ENCODE measurements around the gene C19orf85.
"Not testable (repeated sequence)": the region's sequence is repeated elsewhere in the genome, so short reads cannot be mapped to it uniquely, and the experiment has no call there.

The C19orf85 gene

DNA sequence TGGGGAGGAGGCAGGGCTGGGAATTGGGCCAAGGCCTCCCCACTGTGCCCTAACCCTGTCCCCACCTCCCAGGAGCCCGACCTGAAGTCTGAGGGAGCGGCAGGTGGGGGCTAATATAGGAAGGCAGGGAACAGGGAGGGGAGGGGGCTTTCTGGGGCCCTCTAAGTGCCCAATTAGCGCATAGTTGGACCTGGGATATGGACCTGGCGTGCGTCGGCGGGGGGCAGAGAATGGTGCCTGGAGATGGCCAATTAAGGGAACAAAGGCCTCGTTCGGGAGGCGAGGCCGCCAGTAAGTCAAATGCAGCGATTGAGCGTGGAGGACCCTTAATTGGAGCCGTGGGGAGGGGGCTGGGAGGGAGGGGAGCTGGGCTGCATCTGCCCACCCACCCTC is at the start of gene C19orf85:
TSS of gene C19orf85 (minus strand) at position 90 of the 393 bp plus-strand sequence. CDS start 197 bp downstream, outside the sequence.
- no peak for DNase-seq (ENCODE audit: low spot score)

DNA sequence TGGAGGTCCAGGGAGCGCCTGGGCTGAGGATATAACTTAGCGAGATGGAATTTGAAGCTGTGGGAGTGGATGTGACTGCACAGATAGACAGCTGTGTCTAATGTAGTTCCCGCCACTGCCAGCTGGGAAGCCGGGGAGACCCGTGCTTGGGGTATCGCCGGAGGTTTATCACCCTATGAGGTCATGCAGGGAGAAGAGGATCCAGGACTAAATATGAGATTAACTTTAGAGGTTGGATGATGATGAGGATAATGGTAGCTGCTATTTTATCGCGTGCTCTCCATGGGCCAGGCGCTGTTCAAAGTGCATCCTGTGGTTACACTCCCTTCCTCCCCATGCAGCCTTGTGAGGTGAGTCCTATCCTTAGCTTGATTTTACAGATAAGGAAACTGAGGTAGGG is 43.6 kb upstream of the C19orf85 start:
- DNase-seq (ENCODE audit: low spot score), result no peak

DNA sequence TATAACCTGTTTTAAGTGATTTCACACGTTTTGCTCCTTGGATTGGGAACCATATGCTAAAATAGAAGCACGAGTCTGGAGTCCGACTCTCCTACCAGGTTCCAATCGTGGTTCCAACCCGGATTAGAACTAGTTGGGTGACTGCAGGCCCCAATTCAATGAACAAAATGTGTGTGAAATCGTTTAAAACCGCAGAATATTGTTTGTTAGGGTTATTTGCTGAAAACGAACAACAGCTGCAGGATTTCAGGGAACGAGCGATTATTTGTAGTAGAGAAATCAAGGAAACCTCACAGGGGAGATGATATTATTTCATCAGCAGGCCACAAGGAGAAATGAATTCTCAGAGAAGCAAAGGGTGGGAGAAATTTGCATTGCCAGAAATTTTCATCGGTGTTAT is 40.4 kb upstream of the C19orf85 start:
- no peak for DNase-seq (ENCODE audit: low spot score)

DNA sequence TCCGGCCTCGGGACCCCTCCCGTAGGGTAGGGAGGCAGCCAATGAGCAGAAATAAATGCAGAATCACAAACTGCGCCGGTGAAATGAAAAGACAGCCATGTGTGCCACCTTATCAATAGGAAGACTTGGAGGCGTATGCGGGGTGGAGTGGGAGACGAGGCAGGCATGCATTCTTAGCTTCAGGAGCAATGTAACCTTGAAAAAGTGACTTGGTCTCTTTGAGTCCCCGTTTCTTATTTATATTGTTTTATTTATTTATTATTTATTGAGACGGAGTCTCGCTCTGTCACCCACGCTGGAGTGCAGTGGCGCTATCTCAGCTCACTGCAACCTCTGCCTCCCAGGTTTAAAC is 39.7 kb upstream of the C19orf85 start:
- DNase-seq (ENCODE audit: low spot score), result no peak

DNA sequence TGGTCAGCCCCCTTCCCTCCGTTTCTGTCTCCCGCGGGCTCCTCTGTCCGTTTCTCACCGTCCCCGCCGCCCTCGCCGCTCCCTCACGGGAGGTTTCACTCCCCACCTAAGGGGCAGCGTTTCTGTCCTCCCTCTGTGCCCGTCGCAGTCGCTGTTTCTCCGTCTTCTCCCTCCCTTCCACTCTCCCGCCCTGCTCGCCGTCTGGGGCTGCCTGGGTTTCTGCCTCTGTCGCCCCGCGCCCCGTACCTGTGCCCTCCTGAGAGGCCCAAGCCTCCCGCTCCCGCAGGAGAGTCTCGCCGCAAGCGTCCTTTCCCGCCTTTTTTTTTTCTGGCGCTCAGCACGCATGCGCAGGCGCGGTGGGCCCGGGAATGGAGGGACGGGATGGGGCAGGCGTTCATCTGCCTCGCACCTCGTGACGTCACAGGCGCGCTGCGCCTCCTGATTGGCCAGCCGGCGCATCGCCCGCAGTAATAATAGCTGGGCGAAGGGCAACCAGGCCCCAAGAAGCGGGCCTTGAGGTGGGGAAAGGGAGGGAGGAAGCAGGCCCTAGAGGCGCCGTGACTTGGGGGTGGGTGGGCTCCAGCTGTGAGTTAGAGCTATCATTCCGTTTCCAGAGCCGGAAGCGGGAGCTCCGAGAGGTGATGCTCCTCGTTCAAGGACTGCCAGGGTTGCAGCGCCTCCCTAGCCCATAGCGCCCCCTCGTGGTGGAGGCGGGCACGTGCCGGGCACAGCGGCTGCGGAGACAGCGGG is 39.1 kb upstream of the C19orf85 start:
- DNase-seq (ENCODE audit: low spot score), result peak; percentile 91

DNA sequence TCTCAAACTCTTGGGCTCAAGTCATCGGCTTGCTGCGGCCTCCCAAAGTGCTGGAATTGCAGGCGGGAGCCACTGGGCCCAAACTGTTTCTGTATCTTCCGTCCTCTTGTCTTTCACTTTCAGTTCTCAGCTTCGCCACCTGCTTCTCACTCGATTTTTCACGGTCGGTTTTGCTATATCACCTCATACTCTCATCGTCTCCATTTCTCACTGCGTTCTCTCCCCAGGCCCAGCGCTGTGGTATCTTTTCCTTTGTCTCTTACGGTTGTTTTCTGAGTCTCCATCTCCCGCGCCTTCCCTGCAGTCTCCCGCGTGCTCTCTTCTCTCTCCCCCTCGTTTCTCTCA is 38.6 kb upstream of the C19orf85 start:
- DNase-seq (ENCODE audit: low spot score), result no peak

DNA sequence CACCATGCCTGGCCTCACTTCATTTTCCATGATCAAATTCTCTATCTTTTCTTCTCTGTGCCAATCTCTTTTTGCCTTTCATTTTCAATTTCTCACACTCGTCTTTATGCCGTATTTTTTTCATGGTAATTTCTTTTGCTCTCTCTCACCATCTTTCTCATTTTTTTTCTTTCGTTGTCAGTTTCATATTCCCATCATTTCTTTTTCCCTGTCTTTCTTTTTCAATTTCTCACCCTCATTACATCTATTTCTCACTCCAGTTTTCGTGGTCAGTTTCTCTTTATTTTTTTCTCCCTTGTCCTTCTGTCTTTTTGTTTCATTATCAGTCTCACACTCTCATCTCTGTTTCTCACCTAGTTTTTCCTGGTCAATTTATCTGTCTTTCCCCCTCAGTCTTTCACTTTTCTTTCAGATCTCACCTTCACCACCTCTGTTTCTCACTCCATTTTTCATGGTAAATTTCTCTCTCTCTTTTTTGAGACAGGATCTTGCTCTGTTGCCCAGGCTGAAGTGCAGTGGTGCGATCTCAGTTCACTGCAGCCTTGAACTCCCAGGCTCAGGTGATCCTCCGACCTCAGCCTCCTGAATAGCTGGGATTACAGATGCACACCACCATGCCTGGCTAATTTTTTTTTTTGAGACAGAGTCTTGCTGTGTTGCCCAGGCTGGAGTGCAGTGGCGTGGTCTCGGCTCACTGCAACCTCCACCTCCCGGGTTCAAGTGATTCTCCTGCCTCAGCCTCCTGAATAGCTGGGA is 37.8 kb upstream of the C19orf85 start:
- no peak for DNase-seq (ENCODE audit: low spot score)

DNA sequence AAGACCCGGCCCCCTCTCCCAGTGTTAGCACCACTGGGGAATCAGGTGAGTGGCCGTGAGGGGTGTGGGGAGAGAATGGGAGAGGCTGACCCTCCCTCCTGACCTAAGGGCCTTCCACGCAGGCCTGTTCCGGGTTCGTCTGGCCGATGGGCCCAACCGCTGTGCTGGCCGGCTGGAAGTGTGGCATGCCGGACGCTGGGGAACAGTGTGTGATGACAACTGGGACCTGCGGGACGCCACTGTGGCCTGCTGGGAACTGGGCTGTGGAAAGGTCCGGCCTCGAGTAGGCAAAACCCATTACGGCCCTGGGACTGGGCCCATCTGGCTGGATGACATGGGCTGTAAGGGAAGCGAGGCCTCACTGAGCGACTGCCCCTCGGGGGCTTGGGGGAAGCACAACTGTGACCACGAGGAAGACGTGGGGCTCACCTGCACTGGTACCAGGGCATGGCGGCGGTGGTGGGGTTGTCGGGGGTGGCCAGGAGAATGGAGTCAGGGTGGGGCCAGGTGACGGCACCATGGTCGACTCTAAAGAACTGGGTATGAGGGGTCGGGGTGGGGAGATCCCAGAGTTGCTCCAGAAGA is 35.9 kb upstream of the C19orf85 start:
- DNase-seq (ENCODE audit: low spot score), result no peak

DNA sequence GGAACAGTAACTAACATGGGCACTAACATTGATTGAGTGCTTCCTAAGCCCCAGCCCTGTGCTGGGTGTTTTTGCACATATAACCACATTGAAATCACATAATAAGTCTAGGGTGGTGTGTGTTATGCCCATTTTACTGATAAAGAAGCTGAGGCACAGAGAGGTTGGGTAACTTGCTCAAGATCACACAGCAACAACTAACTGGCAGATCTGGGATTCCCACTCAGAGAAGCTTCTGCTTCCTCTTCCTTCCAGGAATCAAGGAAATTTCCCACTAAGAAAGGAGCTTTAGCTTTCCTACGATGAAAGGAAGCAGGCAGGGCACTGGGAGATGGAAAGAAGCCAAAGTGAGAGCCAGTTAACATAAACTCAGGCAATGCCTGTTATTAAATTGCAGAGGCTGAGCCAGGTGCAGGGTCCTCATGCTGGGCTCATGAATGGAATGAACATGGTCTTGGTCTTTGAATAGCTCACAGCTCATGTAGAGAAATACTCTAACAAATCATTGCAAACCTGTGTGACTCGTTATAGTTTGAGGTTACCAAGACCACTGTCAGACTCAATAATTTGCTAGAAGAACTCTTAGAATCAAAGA is 33.8 kb upstream of the C19orf85 start:
- no peak for DNase-seq (ENCODE audit: low spot score)

DNA sequence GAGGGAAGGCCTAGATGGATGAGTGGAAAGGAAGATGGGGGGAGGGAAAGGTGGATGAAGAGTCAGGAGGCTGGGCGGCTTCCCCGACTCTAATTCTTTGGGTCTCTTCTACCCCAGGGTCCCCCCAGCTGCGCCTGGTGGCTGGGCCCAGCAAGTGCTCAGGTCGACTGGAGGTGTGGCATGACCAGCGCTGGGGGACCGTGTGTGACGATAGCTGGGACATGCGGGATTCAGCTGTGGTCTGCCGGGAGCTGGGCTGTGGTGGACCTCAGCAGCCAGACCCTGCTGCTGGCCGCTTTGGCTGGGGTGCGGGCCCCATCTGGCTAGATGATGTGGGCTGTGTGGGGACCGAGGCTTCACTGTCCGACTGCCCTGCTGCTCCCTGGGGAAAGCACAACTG is 33.2 kb upstream of the C19orf85 start:
- no peak for DNase-seq (ENCODE audit: low spot score)

DNA sequence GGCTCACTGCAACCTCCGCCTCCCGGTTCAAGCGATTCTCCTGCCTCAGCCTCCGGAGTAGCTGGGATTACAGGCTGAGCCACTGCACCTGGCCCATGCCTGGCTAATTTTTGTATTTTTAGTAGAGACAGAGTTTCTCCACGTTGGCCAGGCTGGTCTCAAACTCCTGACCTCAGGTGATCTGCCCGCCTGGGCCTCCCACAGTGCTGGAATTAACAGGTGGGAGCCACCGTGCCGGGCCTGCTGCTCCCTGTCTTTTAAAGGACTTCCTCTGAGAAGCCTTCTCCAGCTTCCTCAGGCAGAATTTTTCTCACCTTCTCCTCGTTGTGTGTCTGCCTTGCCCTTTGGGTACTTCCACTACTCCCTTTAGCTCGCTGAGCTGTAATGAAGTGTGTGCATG is 32.3 kb upstream of the C19orf85 start:
- DNase-seq (ENCODE audit: low spot score), result not testable (repeated sequence)

DNA sequence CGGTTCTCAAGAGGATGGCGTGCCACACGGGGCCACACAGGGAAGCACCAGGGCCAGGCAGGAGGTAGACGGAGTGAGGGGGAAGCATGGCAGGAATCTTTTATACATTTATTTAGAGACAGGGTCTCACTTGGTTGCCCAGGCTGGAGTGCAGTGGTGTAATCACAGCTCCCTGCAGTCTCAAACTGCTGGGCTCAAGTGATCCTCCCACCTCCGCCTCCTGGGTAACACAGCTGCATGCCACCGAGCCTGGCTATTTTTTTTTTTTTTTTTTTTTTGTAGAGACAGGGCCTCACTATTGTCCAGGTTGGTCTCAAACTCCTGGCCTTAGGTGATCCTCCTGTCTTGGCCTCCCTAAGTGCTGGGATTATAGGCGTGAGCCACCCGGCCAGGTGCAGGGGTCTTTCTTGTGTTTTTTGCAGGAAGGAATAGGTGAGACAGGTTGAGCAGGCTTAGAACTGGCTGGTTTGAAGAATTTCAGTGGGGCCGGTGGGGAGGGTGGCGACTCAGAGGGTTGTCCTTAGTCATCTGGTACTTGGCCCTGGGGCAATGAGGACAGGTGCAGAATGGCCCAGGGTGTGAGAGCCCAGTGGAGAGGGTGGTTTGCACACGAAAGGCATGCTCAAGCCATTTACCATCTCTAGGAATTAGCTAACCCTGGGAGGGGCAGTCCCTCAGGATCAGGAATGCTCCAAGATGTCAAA is 31.2 kb upstream of the C19orf85 start:
- DNase-seq (ENCODE audit: low spot score), result no peak

DNA sequence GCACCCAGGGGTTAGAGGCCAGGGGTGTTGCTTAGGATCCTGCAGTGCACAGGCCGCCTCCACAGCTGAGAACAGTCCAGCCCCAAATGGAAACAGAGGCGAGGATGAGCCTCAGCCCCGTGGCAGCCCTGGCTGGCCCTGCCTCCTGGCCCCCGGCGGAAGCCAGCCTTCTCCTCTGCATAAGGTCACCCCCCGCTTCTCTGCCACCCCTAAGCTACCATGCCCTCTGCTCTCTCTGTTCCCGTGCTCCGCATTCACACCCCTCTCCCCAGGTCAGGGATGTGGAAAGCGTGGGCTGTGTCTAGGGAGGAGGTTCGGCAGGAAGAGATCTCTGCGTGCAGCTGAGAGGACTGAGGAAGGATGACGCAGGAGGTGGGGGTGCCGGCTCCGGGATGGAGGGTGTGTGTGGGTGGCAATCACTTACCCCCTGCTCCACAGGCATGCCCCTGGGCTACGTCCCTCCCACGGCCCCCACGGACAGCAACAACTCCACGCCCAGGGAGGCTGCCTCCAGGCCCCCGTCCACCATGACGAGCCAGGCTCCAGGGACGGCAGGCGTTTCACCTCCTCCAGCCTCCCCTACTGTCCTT is 29.7 kb upstream of the C19orf85 start:
- no peak for DNase-seq (ENCODE audit: low spot score)

DNA sequence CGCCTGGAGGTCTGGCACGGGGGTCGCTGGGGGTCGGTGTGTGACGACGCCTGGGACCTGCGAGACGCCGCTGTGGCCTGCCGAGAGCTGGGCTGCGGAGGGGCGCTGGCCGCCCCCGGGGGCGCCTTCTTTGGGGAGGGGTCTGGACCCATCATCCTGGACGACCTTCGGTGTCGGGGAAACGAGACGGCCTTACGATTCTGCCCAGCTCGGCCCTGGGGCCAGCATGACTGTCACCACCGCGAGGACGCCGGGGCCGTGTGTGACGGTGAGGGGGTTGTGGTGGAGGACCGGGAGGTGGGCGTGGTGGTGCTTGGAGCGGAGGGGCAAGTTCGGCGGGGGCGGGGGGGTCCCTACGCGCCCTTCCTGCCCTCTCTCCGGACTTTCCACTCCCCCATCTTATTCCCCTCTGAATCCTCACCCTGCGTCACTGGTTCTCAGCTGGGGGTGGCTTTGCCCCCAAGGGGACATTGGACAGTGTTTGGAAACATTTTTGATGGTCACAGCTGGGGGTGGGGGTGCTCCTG is 29.2 kb upstream of the C19orf85 start:
- no peak for DNase-seq (ENCODE audit: low spot score)

DNA sequence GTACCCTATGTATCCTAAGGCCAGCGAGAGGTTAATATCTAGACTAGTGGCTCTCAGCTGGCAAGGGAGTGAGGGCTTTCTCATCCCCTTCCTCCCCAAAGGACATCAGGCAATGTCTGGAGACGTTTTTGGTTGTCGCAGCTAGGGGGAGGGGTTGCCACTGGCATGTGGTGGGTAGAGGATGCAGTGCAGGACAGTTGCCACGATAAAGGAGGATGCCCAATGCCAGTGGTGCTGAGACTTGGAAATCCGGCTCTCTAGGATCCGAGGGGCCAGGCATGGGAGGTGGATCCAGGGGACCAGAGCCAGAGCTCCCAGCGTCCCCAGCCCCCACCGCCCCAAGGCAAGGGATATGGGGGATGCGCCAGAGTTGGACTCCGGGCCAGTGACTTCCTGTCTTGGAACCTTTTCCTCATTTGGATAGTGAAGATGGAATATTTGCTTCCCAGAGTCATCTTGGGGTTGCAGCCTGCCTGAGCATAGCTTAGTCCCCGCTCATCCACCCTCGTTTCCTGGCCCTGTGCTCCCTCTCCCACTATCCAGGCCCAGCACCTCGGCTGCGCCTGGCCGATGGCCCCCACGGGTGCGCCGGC is 28.6 kb upstream of the C19orf85 start:
- no peak for DNase-seq (ENCODE audit: low spot score)

DNA sequence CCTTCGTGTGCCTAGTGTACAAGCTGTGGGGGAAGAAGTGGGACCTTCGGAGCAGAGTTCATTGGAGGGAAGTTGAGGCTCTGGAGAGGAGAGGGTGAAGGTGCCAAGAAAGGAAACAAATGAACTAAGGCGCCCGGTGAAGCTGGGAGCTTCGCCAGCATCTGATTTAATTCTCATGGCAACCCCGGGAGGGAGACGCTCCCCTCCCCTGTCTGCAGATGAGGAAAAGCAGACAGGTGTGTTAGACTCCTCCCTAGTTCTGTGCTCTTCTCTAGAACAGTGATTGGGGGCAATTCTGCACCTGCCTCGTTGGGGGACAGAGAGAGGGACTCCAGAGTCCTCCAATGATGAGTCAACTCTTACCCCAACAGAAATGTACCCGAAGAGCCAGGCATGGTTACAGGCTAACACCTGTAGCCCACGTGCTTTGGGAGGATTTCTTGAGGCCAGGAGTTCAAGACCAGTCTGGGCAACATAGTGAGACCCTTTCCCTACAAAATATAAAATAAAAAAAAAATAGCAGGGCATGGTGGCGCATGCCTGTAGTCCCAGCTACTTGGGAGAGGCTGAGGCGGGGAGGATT is 27.9 kb upstream of the C19orf85 start:
- DNase-seq (ENCODE audit: low spot score), result no peak

DNA sequence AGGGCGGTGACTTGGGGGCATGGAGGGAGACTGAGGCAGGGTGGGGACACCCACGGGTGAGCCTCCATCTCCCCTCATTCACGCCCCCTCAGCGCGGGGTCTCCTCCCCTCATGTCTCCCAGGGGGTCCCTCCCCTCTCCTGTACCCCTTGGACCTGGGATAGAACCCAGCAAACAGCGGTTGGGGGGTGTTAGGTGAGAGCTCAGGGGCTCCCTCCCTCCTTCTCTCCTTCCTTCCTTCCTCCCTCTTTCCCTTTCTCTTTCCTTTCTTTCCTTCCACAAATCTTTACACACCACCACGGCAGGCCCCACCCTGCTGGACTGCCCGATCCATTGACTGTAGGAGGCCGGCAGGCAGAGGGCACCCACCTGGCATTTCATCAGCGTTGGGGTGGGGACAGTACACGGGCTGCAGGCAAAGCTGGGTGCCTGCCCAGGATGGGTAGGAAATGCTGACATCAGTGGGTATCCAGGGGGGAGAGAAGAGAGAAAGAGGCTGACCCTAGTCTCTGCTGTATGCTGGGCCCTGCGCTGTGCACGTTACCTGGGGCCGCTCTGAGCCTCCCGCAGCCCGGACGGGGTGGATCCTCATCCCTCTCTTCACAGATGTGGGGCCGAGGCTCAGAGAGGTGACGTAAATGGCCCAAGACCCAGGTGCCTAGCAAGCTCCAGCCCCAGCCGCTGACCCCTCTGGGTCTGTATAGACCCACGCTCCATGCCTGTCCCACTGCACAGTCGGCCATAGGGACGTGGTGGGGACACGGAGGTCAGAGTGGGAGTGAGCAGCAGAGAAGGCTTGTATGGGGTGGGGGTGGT is 27.2 kb upstream of the C19orf85 start:
- DNase-seq (ENCODE audit: low spot score), result no peak

DNA sequence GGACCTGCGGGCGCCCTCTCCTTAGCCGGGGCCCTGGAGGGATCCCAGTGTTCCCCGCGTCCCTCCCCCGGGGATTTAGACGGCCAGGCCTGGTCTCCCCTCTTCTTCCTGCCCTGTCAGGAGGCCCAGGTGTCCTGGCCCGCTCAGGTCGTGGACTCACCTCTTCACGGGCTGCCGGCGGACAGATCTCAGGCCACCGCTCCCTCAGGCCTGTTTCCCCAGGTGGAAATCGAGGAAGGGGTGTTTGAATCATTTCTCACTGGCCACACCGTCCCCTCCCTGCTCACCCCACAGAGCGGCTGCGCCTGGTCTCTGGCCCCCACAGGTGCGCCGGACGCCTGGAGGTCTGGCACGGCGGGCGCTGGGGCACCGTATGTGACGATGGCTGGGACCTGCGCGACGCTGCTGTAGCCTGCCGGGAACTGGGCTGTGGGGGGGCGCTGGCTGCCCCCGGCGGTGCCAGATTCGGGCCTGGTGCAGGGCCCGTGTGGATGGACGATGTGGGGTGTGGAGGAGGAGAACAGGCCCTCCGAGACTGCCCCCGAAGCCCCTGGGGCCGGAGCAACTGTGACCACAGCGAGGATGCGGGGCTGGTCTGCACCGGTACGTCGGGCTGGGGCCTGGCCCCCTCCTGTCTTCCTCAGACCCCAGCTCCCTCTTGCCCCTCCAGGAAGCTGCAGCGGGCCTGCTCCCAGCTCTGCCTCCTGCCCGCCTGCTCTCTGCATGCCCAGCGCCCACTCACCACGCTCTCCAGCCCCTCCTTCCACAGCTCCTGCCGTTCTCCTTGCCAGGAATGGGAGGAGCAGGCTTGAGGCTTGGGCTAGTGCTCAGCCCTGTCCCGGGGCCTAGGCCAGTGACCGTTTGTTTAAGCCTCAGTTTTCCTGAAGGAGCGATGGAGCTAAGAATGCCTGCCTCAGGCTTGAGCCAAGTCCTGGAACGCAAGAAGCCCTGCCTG is 26.2 kb upstream of the C19orf85 start:
- no peak for DNase-seq (ENCODE audit: low spot score)

All from HuH-7 (cell line).